Left lung (tissue), 10 donors: ENCODE measurements around the gene DIP2C. TPM values are rescaled to one million over a fixed set of nuclear protein-coding genes. Genes with fewer than 3 reads are reported as not detected.

Experiments used
- ATAC-seq: fragments of 200-7000 bp; cut with Tn5 transposase; one replicate; pipeline ENCODE4 v1.9.1; 2020; ENCODE audit warnings: moderate library complexity
- DNase-seq, 4 donors: peaks; one replicate each; pipeline ENCODE4 v3.0.0-alpha.2; 2013 to 2020
- H3K27ac ChIP-seq, 2 donors: fragments of 200-600 bp; sonication (generic) in 1 of 2; one replicate each; pipeline versions ENCODE4 v1.5.0 to v1.8.0; 2020 to 2021
- H3K27me3 ChIP-seq, 2 donors: fragments of 200-600 bp; sonication (generic) in 1 of 2; one replicate each; pipeline versions ENCODE4 v1.5.0 to v1.8.0; 2020 to 2021
- H3K36me3 ChIP-seq, 2 donors: fragments of 200-600 bp; sonication (generic) in 1 of 2; one replicate each; pipeline versions ENCODE4 v1.5.0 to v1.8.0; 2020 to 2021
- H3K4me1 ChIP-seq, 2 donors: fragments of 200-600 bp; one replicate each; pipeline ENCODE4 v1.8.0; 2021
- H3K4me3 ChIP-seq, 2 donors: fragments of 200-600 bp; sonication (generic) in 1 of 2; one replicate each; pipeline versions ENCODE4 v1.5.0 to v1.8.0; 2020 to 2021; ENCODE audit warnings: mild to moderate bottlenecking in 1 of 2
- H3K9me3 ChIP-seq, 2 donors: fragments of 200-600 bp; sonication (generic) in 1 of 2; one replicate each; pipeline versions ENCODE4 v1.5.0 to v1.8.0; 2020 to 2021
- CTCF ChIP-seq, 2 donors: fragments of 200-600 bp; sonication (generic) in 1 of 2; IDR thresholded peaks; one replicate each; pipeline versions ENCODE4 v1.5.0 to v1.8.0; 2021; ENCODE audit warnings: antibody characterized with exemption in 2 of 2
- intact Hi-C, 2 donors: fragments of 100-400 bp; cut with DNase I; formaldehyde crosslinking; loops; one replicate each; pipeline versions ENCODE4 v1.11.2 to v1.14.2; 2022
- polyA plus RNA-seq, 6 donors: library from polyadenylated mRNA; unstranded; fragments of 120-200 nt; gene quantifications; one replicate each; pipeline ENCODE4 v1.2.1, GENCODE V29; 2013; ENCODE audit not compliant: insufficient read length in 6 of 6
- total RNA-seq, 2 donors: library from RNA; stranded (reverse); fragmentation: NEBNext Ultra II Directional; extraction: Animal tissue kit (Norgen Biotek cat#: 25700); gene quantifications; one replicate each; pipeline ENCODE4 v1.2.1, GENCODE V29; 2021
- donor health status: DM: no; HTN: yes; CAD: no.
- donor health status: DM: no; HTN: no; CAD: no.

DIP2C gene
- total and polyA plus RNA-seq, 8 donors, result 10.5 to 22.5 (median 19.5) TPM

- ATAC-seq (no peak), DNase-seq (no peak)
- Histone ChIP-seq H3K9me3 (no peaks in the 10 kb centered on the region), H3K4me3 (no peak overlapping the region), H3K27ac (no peak overlapping the region), H3K4me1 (peaks cover 0 to 8% of the 10 kb centered on the region in 2 donors), H3K36me3 (peaks cover 0 to 11% of the 10 kb centered on the region in 2 donors), H3K27me3 (no peaks in the 10 kb centered on the region)
- intact Hi-C loops, result no loop called here
- no peak for TF ChIP-seq CTCF (IDR thresholded peaks at IDR 0.05)
These were observed 368.7 kb downstream of the DIP2C start for GRCh38 chr10:320771-321170.

- Histone ChIP-seq H3K36me3 (peaks cover 0 to 11% of the 10 kb centered on the region in 2 donors), H3K27ac (peak overlapping the region in 1 of 2 donors; percentile 13), H3K4me1 (peaks cover 0 to 11% of the 10 kb centered on the region in 2 donors), H3K9me3 (no peaks in the 10 kb centered on the region), H3K4me3 (no peak overlapping the region), H3K27me3 (no peaks in the 10 kb centered on the region)
- intact Hi-C loops, result no loop called here
- ATAC-seq (no peak), DNase-seq (no peak)
- TF ChIP-seq CTCF (IDR thresholded peaks at IDR 0.05), result no peak
These were observed 371.5 kb downstream of the DIP2C start for GRCh38 chr10:317926-318325.

- Histone ChIP-seq H3K27ac (peak overlapping the region in 1 of 2 donors; percentile 13), H3K9me3 (no peaks in the 10 kb centered on the region), H3K4me3 (no peak overlapping the region), H3K4me1 (peaks cover 0 to 11% of the 10 kb centered on the region in 2 donors), H3K27me3 (no peaks in the 10 kb centered on the region), H3K36me3 (peaks cover 0 to 11% of the 10 kb centered on the region in 2 donors)
- no peak for TF ChIP-seq CTCF (IDR thresholded peaks at IDR 0.05)
- DNase-seq (peak in 2 of 4 donors; percentile 87 to 88), ATAC-seq (peak; percentile 71)
- intact Hi-C loops, result no loop called here
These were observed 372.1 kb downstream of the DIP2C start for GRCh38 chr10:317271-317769.

GRCh38 chr10:316390-316789 lies 373.1 kb downstream of the DIP2C start:
- H3K9me3 ChIP-seq, result no peaks in the 10 kb centered on the region
- DNase-seq (no peak), ATAC-seq (no peak)
- no peak for TF ChIP-seq CTCF (IDR thresholded peaks at IDR 0.05)
- peaks cover 0 to 11% of the 10 kb centered on the region in 2 donors for H3K4me1 ChIP-seq
- H3K4me3 ChIP-seq, result no peak overlapping the region
- H3K36me3 ChIP-seq, result peaks cover 0 to 11% of the 10 kb centered on the region in 2 donors
- intact Hi-C loops, result no loop called here
- H3K27me3 ChIP-seq, result no peaks in the 10 kb centered on the region
- no peak overlapping the region for H3K27ac ChIP-seq

- no peaks in the 10 kb centered on the region for H3K27me3 ChIP-seq
- no peak for DNase-seq
- H3K36me3 ChIP-seq, result peaks cover 0 to 11% of the 10 kb centered on the region in 2 donors
- no peak overlapping the region for H3K4me3 ChIP-seq
- TF ChIP-seq CTCF (IDR thresholded peaks at IDR 0.05), result no peak
- peaks cover 0 to 11% of the 10 kb centered on the region in 2 donors for H3K4me1 ChIP-seq
- H3K9me3 ChIP-seq, result no peaks in the 10 kb centered on the region
- H3K27ac ChIP-seq, result no peak overlapping the region
- intact Hi-C loops, result no loop called here
- ATAC-seq, result no peak
These were observed 374.6 kb downstream of the DIP2C start for GRCh38 chr10:314871-315270.
